Heart left ventricle (tissue), 13 donors: ENCODE measurements around the gene RAN.

Experiments
- POLR2A ChIP-seq, 2 donors: fragments of 450-650 bp; IDR thresholded peaks; one replicate each; pipeline ENCODE4 v1.6.1; 2017; ENCODE audit warnings: antibody characterized with exemption in 2 of 2, mild to moderate bottlenecking in 2 of 2, moderate library complexity in 2 of 2
- TF ChIP-seq, protein P1 (sequence below), 12 donors: fragments of 200-600 bp; sonication (generic) in 4 of 12; IDR thresholded peaks; one replicate each; pipeline versions ENCODE4 v1.5.0 to v1.8.0; 2018 to 2022; ENCODE audit warnings: antibody characterized with exemption in 12 of 12, mild to moderate bottlenecking in 5 of 12
- donor health status: ischemic (EF 13 %, LVEDD 7.1; RV severe dilation, severe dysfunction).
- donor health status: DM: no; HTN: yes; CAD: no.
- donor health status: DM: no; HTN: no; CAD: no.
- donor health status: ischemic (EF 25% LVEDD 6.9; RV normal size, moderate dysfunction).
- donor health status: ischemic (EF 25% LVEDD 5.7; RV mildly dilated, moderate dysfunction).
- donor health status: ischemic (EF 35%, LVEDD 5.7; RV mildly dilated, moderate dysfunction).
- donor health status: nonischemic (EF 11% LVEDD 7.7; RV severe dilation, severe dysfunction).
- donor health status: DM: yes; HTN: yes; CAD: no.
- donor health status: PGD.
- donor health status: ischemic (EF 29% LVEDD 5.4; RV normal size, mild dysfunction).
- donor health status: nonischemic (EF 23%, LVEDD 6.1; RV moderate dilation, normal function).

DNA sequence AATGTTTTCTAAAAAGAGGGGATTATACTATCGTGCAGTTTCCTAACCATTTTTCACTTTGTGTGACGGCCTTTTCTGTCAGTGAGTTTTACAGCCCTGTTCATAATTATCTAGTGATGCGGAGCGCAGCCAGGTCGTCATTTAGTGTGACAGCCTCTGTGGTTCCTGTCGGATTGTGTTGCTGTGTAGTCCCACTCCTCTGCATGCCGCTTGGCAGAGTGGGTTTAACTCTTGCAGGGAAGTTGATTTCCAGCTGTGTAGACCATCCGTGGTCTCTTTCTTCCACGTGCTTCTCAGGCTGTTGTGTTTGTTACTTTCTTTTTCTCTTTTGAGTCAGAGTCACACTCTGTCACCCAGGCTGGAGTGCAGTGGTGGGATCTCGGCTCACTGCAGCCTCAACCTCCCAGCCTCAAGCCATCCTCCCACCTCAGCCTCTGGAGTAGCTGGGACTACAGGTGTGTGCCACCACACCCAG lies 8.6 kb downstream of the RAN start:
- no peak for TF ChIP-seq POLR2A (IDR thresholded peaks at IDR 0.05)
- TF ChIP-seq, protein P1, sequence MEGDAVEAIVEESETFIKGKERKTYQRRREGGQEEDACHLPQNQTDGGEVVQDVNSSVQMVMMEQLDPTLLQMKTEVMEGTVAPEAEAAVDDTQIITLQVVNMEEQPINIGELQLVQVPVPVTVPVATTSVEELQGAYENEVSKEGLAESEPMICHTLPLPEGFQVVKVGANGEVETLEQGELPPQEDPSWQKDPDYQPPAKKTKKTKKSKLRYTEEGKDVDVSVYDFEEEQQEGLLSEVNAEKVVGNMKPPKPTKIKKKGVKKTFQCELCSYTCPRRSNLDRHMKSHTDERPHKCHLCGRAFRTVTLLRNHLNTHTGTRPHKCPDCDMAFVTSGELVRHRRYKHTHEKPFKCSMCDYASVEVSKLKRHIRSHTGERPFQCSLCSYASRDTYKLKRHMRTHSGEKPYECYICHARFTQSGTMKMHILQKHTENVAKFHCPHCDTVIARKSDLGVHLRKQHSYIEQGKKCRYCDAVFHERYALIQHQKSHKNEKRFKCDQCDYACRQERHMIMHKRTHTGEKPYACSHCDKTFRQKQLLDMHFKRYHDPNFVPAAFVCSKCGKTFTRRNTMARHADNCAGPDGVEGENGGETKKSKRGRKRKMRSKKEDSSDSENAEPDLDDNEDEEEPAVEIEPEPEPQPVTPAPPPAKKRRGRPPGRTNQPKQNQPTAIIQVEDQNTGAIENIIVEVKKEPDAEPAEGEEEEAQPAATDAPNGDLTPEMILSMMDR (IDR thresholded peaks at IDR 0.05) = no peak
